ENCODE results near the gene AOPEP. TPM values are rescaled to one million over a fixed set of nuclear protein-coding genes. Genes with fewer than 3 reads are reported as not detected.

AOPEP gene
- polyA plus RNA-seq, 3 donors = 56.6 to 63.4 (median 60.7) TPM

DNA sequence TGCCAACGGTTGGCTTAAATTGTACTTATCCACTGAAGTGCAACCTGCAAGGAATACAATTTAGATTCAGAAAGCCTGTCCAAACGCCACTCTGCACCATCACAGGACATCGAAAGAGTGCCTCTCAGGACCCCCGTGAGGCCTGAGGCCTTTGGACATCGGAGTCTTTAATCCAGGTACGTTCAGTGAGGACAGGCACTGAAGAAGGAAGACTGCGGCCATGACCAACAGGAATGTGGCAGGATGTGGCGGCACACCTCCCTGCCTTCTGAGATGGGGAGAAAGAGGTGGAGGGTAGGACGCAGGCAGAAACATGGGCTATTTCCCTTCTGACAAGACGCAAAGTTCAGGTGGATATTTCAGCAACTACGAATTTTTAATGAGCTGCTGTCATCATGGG is 385.2 kb downstream of the AOPEP start:
- DNase-seq (ENCODE audit: extremely low read depth in 1 of 11, low read depth in 9 of 11, low spot score in 4 of 11) = no peak

DNA sequence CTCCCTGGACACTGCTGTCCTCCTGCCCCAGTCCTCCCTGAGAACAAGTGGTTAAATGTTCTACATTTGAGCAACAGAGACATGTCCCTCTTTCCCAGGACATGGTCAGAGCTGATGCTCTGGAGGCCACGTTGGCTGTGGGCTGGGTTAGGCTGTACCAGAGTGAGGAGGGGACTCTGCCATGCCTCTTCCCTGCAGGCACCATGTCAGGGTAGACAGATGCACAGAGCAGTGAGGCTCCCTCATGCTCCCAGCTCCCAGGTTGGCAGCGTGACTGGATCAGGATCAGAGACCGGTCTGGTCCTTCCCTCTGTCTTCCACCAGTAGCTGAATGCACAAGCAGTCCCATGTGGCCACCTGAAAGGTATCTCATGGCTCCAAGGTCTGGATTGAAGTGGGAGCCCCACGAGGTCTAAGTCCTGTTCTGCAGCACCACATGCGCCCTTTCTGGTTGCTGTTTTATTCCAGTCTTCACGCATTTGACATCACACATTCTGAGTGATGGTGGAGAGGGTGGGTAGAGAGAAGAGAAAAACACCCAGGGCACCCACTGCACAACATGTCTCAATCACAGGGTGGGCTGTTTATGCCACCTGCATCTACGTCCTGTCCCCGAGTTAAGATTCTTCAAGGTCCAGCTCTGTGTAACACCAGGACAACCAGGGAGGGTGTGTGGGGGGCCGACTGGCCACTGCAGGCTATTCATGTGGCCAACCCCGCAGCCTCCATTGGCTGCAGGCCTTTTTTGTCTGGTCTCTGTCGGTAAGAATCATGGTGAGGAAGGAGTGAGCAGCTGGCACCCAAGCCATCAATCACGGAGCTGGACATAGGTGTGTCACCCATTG is 386.2 kb downstream of the AOPEP start:
- DNase-seq (ENCODE audit: extremely low read depth in 1 of 11, low read depth in 9 of 11, low spot score in 4 of 11) = no peak

DNA sequence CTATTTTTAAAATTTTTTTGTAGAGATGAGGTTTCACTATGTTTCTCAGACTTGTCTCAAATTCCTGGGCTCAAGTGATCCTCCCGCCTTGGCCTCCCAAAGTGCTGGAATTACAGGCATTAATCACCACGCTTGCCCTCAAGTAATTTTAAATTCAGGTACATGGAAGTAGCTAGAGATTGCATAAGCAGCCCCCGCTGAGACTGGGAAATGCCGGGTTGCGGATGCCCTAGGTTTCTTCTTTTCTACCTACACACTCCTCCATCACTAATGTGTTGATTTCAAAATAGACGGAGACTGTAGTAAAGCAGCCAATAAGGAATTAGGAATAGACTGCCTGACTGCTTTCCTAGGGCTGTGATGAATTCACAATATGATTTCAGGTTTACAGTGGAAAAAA is 388.6 kb downstream of the AOPEP start:
- DNase-seq (ENCODE audit: extremely low read depth in 1 of 11, low read depth in 9 of 11, low spot score in 4 of 11) = no peak

DNA sequence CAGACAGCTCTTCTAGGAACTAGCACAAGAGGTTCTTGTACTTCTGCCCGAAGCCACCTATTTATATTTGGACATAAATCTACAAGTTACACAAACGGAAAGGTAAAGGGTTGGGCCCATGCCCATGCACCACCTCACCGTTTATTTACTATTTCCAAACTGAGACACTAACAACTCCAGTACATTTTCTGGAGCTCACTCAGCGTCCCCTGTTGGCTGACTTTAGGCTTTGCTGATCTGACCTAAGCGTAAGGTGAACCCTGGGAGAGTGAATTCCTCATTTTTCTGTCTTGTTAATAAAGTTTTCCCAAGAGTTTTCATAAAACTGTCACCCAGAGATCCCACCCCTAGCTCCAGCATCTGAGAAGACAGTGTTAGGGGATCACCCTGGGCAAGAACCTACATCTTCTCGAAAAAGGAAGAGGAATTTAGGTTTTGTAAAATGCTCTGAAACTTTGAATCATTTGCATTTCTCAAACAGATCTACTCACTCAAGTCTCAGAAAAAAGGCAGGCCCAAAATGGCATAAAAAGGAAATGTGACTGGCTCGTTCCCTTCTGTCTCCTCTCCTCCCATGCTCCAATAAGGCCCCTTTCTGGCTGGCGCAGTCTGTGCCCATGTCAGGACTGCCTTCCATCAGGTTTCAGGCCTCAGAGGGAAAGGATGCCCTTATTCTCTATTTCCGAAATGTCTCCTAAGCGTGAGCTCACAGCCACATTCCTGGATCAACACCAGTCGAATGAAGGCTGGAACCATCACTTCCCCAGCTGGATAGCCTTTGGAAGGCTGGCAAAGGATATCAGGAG is 389.7 kb downstream of the AOPEP start:
- DNase-seq (ENCODE audit: extremely low read depth in 1 of 11, low read depth in 9 of 11, low spot score in 4 of 11) = no peak

DNA sequence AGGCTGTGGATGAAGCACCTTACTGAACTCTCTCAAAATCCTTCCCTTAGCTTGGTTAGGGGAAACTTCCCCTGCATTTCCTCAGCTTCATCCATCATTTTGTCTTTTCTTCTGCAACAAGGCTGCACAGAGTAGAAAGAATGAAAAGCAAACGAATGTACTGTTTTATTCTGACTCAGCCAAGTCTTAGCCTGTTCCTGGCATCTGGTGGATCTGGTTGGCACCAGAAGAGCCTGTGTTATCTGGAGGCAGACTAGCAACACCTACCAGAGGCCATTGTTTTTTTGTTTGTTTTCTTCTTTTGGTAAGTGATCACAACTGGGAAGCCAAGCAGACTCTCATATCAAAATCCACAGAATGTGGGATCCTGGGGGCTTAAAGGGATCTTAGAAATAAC is 390.3 kb downstream of the AOPEP start:
- no peak for DNase-seq (ENCODE audit: extremely low read depth in 1 of 11, low read depth in 9 of 11, low spot score in 4 of 11)

DNA sequence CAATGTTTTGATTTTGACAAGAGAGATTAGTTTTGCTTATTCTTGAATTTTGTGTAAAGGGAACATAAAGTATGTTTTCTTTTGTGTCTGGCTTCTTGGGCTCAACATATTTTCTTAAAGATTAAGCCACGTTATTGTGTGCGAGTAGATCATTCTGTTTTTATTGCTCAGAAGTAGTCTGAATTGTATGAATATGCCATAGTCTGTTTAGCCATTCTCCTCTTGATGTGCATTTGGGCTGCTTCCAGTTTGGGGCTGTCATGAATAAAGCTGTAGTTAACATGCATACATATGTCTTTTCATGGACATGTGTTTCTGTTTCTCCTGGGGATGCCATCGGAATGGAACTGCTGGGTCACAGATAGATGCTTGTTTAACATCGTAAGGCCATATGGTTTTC is 392.1 kb downstream of the AOPEP start:
- no peak for DNase-seq (ENCODE audit: extremely low read depth in 1 of 11, low read depth in 9 of 11, low spot score in 4 of 11)

DNA sequence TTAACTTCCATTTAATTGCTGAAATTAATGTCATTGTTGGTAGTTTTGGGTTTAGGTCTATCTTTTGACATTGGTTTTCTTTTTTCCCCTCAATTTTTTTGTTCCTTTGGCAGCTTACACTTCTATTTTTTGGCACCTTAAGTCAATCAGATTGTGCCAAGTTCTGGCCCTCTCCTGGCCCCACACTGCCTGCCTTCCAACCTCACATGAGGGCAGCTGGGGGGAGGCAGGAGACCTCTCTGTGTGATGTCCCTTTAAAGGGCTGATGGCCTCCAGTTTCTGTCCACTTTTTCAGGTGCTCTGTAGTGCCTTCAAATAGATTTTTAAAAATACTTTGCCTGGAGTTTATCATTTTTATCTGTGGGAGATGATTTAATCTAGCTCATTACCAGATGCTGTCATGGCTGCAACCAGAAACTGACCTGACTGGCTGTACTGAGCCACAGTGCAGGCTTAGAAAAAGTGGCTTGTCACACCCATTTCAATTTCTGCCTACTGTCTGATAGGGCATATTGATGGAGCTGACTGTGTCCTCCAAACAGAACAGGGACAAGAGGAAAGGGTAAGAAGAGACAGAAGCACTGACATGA is 394.4 kb downstream of the AOPEP start:
- DNase-seq (ENCODE audit: extremely low read depth in 1 of 11, low read depth in 9 of 11, low spot score in 4 of 11) = no peak

DNA sequence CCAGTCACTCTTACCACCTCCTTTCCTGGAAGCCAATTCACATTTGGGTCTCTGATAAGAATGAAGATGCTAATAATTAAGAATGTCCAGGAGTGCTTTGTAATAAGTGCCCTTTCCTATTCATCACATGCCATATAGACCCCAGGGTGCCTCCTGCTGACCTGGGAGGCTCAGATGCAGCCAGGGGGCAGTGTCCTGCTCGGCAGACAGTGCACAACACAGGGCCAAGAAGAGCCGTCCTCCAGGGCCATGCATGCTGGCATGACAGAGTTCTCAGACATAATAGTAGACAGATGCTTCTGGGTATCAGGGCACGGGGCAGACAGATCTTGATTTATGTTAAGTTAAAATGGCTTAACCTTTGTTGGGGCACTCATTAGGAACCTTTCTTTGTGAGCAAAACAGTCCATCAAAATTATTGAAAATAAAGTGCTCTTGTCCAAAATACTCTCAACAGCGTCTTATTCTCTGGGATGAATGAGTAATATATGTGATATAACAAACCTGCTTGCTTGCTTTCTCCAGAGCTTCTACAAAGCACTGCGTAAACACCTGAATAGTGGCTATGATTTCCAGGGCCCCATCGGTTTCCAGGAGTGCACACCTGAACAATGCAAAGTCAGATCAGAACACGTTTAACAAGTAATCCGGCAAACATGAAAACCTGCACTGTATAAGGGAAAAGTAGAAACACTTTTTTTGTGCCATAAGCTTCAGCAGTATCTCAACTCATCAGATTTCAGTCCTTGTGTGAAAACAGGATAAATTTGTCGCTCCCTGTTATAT is 398.3 kb downstream of the AOPEP start:
- DNase-seq (ENCODE audit: extremely low read depth in 1 of 11, low read depth in 9 of 11, low spot score in 4 of 11) = no peak

DNA sequence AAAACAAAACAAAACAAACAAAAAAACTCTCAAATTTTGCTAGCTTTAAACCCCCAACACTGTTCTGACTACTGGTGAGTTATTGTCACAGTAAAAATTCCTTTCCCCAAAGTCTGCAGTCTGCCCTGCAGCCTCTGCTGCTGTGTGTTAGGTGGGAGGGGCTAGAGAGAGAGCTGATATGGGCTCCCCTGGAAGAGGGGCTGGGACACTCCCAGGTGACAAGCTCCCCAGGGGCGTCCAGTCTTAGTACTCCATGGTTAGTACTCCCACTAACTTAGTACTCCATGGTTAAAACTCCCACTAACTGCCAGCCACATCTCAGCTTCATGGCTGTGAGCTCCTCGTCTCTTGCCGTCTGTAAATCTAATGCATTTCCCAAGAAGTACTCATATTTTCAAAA is 399.2 kb downstream of the AOPEP start:
- no peak for DNase-seq (ENCODE audit: extremely low read depth in 1 of 11, low read depth in 9 of 11, low spot score in 4 of 11)

DNA sequence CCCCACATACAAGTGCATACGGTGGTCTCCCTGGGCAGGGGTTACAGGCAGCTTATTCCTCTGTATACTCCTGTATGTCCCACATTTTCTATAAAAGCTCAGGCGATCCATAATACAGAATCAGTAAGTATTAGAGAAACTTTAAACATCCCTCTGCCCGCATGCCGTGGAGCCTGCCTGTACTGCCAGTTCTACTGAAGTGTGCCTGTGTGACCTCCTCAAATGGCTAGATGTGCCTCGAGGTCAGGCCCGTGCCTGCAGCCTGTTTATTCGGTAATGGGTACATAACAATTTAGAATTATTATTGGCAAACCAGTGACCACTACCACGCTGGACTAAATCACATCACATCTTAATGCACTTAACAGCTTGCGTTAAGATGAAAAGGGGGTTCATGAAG is 400.2 kb downstream of the AOPEP start:
- no peak for DNase-seq (ENCODE audit: extremely low read depth in 1 of 11, low read depth in 9 of 11, low spot score in 4 of 11)

DNA sequence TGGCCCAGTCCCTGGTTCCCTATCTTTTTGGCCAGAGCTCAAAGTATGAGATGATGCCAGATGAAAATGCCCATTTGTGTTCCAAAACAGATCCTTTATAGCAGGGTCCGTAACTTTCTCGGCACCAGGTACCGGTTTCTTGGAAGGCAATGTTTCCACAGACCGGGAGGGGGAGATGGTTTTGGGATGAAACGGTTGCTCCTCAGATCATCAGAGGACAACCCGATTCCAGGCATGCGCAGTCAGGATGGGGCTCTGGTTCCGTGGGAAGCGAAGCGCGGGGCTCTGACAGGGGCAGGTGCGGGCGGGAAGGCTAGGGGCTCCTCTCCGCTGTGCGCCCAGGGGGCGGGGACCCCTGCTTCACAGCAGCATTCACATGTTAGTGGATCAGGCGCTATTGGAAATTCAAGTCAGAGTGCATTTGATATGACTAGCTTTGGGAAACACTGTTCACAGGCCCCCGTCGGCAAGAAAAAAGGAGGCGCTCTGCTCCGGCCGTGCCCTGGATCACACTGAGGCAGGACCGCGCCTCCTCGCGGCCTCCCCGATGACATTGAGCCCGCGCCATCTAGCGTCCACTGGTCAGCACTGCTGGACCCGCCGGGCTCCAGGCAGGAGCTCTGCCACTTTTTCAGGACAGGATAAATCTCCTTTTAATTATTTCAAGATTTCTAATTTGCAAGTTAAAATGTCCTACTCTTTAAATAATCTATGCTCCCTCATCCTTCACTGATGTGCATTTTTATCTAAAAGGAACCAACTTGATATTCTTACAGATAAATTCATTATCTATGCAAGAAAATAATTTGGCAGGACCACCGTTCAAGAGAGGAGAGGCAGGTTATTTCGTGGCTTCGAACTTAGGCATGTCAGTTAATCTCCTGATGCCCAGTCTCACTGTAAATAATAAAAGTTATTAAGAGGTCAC is 401.0 kb downstream of the AOPEP start:
- peak in 10 of 11 donors; percentile 63 to 82 (median 70) for DNase-seq (ENCODE audit: extremely low read depth in 1 of 11, low read depth in 9 of 11, low spot score in 4 of 11)

DNA sequence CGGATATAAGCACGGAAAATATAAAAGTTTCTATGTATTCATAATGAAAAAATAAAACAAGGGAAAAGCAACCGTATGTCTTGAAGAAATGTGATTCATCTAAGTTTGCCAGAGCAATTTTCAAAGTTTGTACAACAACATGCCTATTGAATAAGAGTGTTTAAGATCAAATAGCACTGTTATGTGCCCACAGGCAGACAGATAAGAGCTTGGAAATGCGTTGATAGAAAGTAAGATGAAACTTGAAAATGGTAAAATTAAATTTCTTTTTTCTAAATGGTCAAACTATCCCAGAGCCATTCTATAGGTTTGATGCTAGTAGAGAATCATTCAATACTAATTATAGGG is 401.7 kb downstream of the AOPEP start:
- DNase-seq (ENCODE audit: extremely low read depth in 1 of 11, low read depth in 9 of 11, low spot score in 4 of 11) = no peak

DNA sequence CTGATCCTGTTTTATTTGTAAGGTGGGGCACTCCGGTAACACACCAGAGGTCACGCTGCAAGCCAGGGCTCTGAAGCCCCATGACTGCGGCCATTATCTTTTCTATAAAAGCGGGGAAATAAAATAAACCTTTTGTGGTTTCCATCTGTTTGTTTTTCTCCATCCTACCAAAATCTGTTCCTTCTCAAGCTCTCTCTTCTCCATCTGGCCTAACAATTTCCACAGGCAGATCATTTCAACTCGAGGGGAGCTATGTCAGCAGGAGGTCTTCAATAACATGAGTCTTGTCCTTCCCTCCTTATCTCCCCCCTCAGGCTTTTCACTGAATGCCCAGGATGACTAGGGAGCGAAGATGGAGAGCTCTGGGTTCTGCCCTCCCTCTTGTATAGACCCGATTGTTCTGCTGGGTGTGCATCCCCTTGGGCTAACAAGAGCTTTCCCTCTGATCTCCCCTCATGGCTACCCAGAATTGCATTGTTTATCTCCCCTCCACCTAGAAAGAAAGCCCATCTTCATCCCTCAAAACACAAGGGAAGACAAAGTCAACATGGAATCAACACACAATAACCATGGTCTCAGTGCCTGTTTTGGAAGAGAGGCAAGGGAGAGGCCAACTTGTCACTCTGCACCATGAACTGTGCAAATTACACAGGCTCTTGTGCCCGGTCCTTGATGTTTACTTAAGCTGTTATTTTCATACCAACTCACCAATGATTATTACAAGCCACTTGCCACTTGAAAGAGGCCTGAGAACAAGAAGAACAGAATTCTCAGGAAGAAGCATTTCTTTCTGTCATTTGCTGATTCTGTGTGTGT is 403.2 kb downstream of the AOPEP start:
- DNase-seq (ENCODE audit: extremely low read depth in 1 of 11, low read depth in 9 of 11, low spot score in 4 of 11) = no peak

DNA sequence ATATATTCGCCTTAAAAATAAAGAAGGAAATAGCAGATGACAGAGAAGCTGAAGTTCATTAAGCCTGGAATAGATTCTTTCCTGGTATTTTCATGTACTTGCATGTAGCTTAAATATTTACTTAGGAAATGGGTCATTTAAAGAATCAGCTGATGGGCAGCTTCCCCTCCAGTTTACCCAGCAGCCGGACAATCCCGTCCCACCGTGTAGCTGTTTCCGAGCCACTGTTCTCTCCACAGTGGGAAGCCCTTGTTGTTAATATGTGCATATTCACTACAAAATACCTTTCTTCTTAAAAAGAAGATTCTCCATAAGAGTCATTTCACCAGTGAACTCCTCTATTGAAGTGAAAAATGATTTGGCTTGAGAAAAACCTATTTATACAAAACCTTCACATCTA is 404.0 kb downstream of the AOPEP start:
- no peak for DNase-seq (ENCODE audit: extremely low read depth in 1 of 11, low read depth in 9 of 11, low spot score in 4 of 11)

DNA sequence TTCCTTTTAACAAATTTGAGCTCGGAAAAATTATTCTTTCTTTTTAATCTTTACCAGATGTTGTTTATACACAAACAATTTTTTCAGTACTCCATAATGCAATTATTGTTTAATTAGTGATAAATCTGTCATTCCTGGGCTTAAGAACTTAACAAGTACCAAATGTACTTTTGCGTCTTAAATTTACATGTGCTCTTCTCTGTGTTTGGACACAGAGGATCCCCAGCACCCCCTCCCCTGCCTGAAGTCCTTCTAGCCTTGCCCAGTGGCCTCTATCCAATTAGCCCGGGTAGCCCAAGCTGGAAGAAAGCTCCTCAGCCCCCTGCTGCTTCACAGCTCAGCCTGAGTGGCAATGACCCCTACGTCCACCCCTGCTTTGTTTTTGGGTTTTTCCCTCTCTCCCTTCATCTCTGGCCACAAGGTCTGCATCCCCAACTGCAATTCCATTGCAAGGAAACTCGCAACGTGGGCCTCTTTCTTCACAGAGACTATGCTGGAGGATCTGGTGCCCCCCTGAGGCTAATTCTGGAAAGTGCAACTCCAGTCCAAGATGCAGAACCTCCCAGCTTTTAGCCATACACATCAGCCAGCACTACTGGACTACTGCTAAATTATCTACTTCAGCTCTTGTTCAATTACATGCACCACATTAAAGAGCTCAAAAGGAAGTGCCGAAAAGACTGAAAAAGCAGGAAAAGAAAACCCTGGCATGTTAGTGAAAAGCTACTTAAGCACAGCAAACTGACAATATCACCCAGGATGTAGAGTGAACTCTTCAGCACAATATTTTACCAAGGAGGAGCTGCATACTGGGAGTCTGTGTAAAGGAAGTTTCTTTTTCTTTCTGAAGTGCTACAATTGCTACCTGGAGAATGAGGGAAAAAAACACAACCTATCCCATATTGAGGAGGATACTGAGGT is 404.8 kb downstream of the AOPEP start:
- DNase-seq (ENCODE audit: extremely low read depth in 1 of 11, low read depth in 9 of 11, low spot score in 4 of 11) = peak in 9 of 11 donors; percentile 57 to 82 (median 67)
